ENCODE results near the gene GGA1.

- TF ChIP-seq CTCF (IDR thresholded peaks at IDR 0.05) (no peak), POLR2A (IDR thresholded peaks at IDR 0.05) (no peak)
These were observed 17.1 kb downstream of the GGA1 start for GRCh38 chr22:37625737-37626136.

Data from breast epithelium (tissue), 3 donors.